Femur (tissue), 1 donor: Measurements from ENCODE around the gene POLD3.
"Not testable (repeated sequence)": the region's sequence is repeated elsewhere in the genome, so short reads cannot be mapped to it uniquely, and the experiment has no call there.

Source experiments
- DNase-seq: peaks from one replicate; pipeline ENCODE4 v3.0.0-alpha.2; 2017

The POLD3 gene

DNA sequence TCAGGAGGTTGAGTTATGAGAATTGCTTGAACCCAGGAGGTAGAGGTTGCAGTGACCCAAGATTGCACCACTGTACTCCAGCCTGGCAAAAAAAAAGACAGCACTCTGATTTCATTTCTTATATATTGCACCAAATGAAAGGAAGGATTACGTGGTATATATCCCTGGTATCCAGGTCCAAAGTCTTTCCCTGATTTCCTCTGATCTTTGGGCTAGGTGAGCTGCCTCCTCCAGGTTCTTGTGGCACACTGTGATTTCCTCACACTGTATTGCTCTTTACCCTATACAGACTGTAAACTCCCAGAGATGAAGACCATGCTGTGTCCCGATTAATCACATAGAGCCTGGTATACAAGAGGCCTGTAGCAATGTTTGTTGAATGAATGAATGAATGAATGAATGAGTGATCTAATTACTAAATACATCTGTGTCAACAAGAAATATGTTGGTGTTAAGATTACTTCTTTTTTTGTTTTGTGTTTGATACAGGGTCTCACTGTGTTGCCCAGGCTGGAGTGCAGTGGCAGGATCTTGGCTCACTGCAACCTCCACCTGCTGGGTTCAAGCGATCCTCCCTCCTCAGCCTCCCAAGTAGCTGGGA lies 9.3 kb upstream of the POLD3 start:
- no peak for DNase-seq

DNA sequence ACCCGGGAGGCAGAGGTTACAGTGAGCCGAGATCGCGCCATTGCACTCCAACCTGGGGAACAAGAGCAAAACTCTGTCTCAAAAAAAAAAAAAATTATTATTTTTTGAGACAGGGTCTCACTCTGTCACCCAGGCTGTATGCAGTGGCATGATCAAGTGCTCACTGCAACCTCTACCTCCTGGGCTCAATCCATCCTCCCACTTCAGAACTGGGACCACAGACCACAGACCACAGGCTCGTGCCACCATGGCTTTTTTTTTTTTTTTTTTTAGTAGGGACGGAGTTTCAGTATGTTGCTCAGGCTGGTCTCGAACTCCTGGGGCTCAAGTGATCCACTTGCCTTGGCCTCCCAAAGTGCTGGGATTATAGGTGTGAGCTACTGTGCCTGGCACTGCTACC lies 1.9 kb upstream of the POLD3 start:
- not testable (repeated sequence) for DNase-seq

DNA sequence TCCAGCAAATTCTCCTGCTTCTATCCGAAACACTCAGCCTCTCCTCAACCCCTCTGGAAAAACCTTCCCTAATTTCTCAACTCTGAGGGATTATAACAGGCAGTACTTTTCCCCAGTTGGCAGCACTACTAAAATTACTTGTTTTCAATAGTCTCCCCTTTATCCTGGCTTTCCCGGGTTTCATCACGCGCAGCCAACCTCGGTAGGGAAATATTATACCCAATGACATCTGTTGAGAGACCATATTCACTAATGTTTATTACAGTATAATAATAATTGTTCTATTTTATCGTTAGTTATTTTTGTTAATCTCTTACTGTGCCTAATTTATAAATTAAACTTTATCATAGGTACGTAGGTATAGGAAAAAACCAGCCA lies 330 bp upstream of the POLD3 start:
- no peak for DNase-seq

DNA sequence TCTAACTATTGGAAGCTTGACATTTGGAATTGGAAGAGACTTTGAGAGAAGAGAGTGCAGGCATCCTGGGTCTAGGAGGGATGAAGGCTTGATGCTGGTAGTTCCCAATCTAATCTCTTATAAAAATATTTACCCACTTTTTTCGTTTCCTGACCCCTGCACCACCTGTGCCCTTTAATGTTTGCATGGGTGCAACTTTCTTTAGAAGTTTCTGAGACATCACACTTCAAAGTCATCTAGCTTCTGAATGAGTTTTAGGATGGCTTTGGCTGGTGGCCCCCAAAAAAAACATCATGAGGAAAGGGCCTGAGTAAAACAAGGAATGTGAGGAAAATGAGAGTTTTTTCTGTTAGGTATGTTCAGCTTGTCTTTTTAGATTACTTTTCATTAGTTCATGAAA lies 1.1 kb downstream of the POLD3 start:
- no peak for DNase-seq

DNA sequence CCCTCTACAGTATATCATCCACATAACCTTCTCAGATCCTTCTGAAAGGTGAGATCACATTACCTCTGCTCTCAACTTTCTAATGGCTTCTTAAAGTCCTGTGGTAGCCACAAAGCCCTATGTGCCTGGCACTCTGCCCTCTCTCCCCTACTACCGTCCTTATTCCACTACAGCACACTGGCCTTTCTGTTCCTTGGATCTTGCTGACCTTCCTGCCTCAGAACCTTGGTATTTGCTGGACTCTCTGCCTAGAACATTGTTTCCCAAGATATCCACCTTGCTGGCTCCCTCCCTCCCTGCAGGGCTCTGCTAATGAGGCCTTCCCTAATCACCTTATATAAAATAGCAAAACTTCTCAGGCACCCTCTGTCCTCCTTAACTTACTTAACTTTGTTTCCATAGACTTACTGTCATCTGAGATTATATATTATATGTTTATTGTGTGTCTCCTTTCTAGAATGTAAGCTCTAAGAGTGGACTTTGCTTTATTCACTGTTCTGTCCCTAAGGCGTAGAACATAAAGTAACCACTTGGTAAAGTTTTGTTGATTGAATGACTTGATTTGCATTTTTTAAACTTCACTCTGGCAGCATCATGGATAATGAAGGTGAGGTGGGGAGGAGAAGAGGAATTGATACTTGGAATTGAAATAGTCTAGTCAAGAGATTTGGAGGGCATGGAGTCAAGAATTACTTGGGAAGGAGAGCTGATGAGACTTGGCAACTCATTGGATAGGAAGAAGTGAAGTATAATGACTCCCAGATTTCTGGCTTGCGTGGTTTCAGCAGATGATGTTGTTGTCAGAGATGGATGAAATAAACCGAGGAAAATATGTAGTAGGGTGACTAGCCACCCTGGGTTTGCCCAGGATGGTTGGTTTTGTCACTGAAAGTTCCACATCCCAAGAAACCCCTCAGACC lies 10.5 kb downstream of the POLD3 start:
- no peak for DNase-seq

DNA sequence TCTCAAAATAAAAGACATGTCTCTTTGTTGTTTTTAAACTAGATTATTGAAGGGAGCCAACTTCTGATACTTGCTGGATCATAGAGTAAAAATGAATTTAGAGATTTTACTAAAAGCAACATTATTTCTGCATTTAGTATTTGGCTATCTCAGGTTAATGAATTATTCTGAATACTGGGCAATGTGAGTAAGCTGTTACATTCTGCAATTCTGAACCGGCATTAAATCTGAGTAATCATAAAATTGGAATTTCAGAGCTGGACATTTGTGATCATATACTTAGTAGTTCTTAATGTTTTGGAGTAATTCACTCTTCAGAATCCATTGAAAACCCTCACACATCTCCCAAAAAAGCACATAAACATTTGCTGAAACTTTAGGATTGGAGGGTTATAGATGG lies 11.5 kb downstream of the POLD3 start:
- no peak for DNase-seq

DNA sequence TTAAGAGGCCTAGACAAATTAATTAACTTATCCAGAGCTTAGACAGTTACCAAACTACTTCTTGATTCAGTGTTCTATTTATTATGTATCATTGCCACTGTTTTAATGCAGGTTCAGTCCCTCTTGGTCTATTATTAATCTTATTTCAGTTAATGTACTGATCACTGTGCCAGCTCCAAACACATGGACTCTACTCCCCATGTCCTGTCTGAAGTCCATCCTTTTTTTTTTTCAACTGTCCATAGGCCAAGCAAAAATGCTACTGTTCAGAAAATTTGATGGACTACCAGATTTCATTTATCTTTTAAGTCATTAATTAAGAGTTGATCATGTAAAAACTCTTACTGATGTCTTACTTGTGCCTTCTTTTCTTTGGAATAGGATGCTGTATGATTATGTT lies 11.9 kb downstream of the POLD3 start:
- no peak for DNase-seq

DNA sequence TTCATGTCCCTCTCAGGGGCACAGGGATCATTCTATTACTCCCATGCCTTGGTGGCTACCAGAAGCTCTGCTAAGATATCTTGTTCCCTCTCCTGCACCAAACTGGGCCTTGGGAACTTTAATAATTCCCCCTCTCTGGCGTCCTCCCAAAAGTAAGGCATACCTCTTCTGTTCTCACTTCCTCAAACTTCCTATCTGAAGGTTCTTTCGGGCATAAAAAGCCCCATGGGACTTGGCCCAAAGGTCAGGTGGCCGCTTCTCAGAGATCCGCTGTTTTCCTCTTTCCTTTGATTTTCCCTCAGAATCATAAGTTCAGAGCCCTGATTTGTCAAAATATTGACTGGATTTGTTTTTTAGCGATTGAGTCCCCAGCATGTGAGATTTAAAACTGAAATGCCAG lies 13.0 kb downstream of the POLD3 start:
- no peak for DNase-seq

DNA sequence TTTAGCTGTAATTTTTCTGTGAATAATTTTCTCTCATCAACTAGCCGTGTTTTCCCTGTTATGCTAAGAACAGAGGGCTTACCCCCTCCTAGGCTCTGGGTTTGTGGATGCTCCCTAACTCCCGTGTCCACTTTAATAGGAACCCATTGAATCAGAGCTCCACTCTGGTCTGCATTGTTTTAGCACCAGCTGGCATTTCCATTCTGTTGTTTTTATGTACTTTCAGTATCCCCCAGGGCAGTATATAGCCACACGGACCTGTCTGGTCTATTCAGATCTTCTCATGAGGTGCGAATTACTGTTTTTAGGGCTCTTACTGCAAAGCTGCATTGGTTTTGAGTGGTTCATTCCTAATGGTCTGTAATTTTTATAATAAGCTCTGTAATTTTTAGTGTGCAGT lies 16.0 kb downstream of the POLD3 start:
- DNase-seq, result no peak

DNA sequence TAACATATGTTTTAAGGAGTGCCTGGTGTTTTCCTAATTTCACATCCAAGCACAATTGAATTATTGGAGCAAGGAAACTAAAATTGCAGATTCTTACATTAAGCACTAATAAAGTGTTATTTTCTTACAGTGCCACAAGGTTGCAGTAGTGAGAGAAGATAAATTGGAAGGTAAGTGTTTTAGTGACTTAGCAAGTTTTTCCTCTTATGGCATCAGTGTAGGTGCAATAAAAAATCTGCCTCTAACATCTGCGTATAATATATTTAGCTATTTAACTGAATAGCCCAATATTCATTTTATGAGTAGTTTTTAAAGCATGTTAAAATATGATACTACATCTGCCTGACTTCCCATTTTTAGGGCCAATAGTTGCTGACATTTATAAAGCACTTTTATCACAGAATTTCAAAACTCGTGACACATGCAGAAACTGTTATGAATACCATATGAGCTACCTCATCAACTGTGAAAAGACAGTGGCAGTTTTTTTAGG lies 19.0 kb downstream of the POLD3 start:
- no peak for DNase-seq

DNA sequence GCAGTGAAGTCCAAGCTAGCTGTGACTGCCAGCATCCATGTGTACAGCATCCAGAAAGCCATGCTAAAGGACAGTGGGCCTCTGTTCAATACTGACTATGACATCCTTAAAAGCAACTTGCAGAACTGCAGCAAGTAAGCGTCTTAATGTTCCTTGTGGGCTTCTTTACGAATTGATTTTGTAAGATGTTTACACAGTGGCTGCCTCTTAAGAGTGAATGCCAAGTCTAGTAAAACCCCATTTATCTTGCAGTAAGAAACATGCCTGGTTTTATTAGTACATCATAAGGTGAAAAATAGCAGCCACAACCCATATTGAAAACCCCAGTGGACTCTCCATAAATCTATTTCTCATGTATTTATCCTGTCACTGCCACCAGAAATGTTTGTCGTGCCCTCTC lies 20.5 kb downstream of the POLD3 start:
- DNase-seq, result no peak

DNA sequence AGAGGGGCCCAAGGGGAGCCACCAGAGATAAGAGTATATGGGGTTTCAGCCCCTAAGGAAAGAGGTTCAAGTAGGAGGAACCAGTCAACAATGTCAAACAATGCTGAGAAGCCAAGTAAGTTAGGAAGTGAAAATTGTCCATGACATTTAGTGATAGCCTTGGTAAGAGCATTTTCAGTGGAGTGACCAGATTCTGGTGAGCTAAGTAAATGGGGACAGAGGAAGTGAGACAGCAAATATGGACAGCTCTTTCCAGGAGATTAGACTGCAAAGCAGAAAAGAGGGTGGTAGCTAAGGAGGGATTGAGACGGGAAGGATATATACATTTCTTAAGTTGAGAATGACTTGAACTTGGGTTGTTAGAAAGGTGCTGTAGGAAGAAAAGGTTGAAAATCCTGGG lies 22.9 kb downstream of the POLD3 start:
- no peak for DNase-seq

DNA sequence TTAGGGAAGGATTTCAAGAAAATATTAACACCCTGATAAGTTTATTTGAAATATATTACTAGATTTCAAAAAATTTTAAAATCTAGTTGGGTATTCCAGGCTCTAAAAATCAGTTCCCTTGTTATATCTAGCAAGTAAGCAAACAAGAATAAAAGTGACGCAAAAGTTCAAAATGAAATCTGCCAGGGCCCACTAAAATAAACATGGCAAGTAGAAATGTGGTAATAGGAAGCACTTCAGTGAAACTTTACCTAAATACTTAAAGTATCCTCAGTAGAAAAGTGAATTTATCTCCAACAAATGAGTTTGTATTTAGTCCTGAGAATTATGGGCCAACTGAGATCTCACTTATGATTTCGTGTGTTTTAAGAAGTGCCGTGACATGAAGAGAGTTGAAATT lies 23.6 kb downstream of the POLD3 start:
- no peak for DNase-seq

DNA sequence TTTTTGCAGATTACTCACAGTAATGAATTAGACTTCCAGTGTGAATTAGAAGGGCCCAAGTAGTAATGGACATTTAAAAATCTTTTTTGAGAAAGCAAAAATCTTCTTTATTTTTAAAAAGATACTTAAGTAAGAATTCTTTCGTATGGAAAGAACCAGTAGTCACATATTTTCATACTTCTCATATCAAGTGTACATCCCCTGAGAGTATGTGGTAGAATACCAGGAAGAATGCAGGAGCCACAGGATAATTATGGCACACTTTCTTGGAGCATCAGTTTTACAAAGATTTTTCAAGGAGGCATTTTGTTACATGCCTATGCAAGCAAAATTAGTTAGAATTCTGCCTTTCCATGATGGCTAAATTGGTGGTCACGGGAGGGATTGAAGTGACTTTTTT lies 28.1 kb downstream of the POLD3 start:
- no peak for DNase-seq

DNA sequence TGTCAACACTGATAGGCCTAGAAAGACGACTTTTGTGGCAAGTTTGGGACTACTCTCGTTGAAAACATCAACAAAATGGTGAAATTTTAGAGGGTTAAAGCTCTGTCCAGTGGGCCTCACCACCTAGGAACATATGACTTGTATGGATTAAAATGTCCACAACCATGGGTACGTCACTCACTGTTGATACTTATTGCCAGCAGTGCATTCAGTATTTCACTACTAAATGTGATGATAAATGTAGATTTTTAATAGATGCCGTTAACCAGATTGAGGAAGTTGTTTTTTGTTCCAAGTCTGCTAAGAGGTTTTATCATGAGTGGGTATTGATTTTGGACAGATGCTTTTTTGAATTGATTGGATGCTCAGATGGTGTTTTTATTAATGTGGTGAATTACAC lies 33.7 kb downstream of the POLD3 start:
- DNase-seq, result no peak

DNA sequence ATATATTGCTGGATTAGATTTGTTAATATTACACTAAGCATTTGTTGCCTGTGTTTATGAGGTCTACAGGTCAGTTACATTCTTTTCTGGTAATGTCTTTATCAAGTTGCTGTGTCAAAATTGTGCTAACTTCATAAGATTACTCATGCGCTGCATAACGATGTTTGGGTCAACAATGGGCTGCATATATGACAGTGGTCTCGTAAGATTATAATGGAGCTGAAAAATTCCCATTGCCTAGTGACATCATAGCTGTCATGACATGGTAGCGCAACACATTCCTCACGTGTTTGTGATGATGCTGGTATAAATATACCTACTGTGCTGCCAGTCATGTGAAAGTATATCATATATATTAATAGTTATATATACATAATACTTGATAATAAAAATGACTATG lies 34.2 kb downstream of the POLD3 start:
- no peak for DNase-seq

DNA sequence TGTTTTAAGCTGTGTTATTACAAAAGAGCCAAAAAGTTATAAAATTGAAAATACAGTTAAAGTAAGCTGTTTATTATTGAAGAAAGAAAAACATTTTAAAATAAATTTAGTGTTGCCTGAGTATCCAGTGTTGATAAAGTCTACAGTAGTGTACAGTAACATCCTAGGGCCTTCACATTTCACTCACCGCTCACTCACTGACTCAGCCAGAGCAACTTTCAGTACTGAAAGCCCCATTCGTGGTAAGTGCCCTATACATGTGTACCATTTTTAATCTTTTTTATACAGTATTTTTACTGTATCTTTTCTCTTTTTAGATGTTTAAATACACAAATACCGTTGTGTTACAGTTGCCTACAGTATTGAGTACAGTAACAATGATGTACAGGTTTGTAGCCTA lies 35.0 kb downstream of the POLD3 start:
- no peak for DNase-seq

DNA sequence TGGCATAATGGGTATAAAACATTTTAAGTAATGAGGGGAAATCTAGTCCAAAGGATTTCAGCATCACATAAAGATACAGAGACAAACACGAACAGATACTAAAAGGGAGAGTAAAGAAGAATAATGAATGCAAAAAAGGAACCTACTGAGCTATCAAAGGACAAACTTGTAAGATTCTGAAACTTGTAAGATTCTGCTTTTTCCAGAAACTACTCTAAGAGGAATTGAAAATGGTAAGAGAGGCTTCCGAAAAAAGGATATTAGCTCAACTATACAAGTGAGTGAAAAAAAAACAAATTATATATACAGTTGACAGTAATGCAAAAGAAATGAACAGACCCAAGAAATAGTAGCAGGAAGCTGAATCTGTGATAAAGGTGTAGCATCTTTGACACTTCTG lies 37.7 kb downstream of the POLD3 start:
- DNase-seq, result no peak

DNA sequence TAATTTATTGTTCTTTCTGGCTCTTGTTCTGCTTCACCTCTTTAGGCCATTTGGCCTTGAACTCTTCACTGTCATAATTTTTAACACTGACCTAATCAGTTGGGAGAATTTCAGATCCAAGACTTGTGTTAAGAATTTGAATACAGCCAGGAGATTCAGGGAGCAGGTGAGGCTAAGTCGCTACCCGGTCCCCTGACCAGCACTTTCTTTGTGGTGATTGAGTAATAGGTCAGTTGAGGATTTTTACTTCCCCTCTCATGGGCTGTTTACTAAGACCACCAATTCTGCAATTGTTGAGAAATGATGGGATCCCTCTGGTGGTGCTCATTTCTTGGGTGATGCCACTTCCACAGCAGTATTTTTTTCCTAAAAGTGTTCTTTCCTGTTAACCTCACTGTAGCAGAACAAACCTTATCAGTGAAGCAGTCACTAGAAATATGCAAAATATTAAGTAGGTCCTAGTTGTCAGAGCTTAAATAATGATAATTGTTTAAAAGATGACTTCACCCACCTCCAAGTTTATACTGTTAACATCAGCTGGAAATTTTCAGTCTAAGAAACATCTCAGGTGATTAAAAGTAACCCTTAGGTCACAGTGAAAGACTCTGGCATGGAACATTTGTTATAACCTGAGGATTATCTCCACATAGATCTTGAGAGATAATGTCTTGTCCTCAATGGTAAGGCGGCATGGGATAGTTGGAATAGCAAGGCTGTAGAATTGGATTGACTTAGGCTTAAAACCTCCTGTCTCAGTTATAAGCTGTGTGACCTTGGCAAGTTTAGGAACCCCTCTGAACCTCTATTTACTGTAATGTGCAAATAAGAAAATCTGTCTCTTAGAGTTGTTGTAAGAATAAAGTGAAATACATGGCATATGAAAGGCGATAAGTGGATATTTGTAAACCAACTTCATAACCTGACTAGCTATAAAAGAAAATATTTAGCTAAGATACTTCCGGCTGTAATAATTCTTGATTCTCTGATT lies 41.3 kb downstream of the POLD3 start:
- no peak for DNase-seq

DNA sequence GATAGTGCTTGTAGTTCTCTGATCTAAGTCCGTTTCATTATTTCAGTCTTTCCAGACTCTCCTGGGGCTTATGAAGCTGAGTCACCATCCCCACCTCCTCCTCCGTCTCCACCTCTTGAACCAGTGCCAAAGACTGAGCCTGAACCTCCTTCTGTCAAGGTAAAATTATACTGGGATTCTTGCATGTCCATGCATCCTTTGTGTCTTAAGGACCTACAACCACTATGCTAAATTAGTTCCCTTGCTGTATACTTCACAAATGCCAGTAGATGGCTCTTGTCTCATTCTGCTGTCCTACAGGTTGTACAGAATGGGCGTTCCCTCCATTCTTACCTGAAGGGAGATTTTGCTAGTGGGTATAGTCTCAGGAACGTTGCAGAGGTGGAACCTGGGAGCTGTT lies 42.2 kb downstream of the POLD3 start:
- DNase-seq, result no peak

DNA sequence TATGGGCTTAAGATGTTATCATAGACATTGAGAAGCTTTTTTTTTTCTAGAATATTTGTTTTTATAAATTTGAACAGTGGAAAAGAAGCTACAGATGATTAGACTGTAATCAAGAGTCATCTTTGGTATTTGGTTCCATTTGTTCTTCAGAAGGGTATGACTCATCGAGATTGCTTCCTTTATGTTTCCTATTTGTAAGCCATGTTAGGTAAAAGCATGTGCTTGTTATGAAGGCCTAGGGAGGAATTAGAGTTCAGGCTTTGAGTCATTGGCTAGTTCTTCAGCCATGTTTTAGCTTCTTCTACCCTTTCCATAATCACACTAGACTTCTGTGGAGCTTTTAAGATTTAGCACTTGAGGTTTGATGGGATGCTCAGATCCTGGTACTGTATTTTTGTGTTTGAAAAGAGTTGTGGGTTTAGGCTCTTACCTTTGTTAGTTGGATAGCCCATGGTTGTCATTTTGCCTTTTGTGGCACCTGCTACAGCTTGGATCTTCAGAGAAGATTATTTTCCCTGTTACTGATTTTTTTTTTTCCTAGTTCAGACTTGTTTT lies 44.3 kb downstream of the POLD3 start:
- no peak for DNase-seq

DNA sequence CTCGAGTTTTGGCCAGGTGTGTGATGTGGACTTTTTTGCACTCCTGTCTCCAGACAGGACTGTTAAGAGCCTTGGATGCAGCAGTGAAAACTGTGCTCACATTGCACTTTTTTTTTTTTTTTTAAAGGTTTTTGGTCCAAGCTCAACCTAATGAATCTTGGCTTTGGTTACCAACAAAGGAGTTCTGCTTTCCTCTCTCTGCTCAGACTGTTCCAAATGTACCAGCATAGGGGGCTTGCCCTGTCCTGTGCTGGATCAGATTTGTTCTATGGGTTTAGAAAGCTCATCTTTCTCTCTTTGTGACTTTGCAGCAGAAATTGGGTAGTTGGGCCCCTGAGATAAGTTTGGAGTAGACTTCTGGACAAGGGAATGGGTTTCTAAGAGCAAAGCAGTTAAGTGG lies 45.3 kb downstream of the POLD3 start:
- no peak for DNase-seq

DNA sequence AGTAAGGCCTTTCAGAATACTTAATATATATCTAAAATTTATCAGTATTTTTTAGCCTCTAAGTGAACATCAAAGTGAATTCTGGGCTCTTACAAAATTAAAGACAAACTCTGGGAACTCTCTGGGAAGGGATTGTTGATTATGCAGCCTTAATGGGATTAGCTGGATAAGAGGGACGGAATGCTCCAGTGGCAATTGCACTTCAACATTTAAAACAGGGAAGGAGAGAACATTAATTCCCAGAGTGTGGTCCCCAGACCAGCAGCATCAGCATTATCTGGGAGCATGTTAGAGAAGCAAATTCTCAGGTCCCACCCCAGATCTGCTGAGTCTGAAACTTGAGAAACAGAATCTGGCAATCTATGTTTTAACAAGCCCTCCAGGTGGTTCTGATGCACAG lies 46.5 kb downstream of the POLD3 start:
- DNase-seq, result no peak
